Hematopoietic multipotent progenitor cell treated with erythropoietin and hydrocortisone succinate and interleukin-3 and kit ligand, for 17 days (in vitro differentiated cells): Measurements from ENCODE around the gene CPSF3.
"Not testable (repeated sequence)": the region's sequence is repeated elsewhere in the genome, so short reads cannot be mapped to it uniquely, and the experiment has no call there.

ENCODE experiments used
- DNase-seq: peaks from one replicate; pipeline ENCODE4 v3.0.0-alpha.2; 2015; ENCODE audit warnings: low spot score

CPSF3 gene

GRCh38 chr2:9466147-9466683 is 42.8 kb downstream of the CPSF3 start:
- no peak for DNase-seq

- DNase-seq: no peak
Observed at GRCh38 chr2:9467687-9468086, 44.2 kb downstream of the CPSF3 start.

- no peak for DNase-seq
Observed at GRCh38 chr2:9471206-9471605, 47.8 kb downstream of the CPSF3 start.

- no peak for DNase-seq
Observed at GRCh38 chr2:9472511-9472910, 49.1 kb downstream of the CPSF3 start.

GRCh38 chr2:9473308-9473984 is 50.0 kb downstream of the CPSF3 start:
- DNase-seq: no peak

GRCh38 chr2:9473985-9474360 is 50.5 kb downstream of the CPSF3 start:
- DNase-seq: no peak

GRCh38 chr2:9474361-9475057 is 51.1 kb downstream of the CPSF3 start, which contains the start of gene IAH1:
Gene IAH1, plus strand, starts transcription at chr2:9474551. Its CDS starts 16 bp downstream, at chr2:9474567.
- peak; percentile 69 for DNase-seq

GRCh38 chr2:9477914-9478313 is 54.5 kb downstream of the CPSF3 start:
- no peak for DNase-seq

- DNase-seq: no peak
Observed at GRCh38 chr2:9478526-9478925, 55.1 kb downstream of the CPSF3 start.

- no peak for DNase-seq
Observed at GRCh38 chr2:9480157-9480556, 56.7 kb downstream of the CPSF3 start.

GRCh38 chr2:9483107-9483506 is 59.7 kb downstream of the CPSF3 start:
- no peak for DNase-seq

- no peak for DNase-seq
Observed at GRCh38 chr2:9484533-9484932, 61.1 kb downstream of the CPSF3 start.

GRCh38 chr2:9488583-9489547 is 65.4 kb downstream of the CPSF3 start:
- DNase-seq: no peak

GRCh38 chr2:9490789-9491188 is 67.3 kb downstream of the CPSF3 start:
- DNase-seq: no peak

GRCh38 chr2:9492927-9493326 is 69.5 kb downstream of the CPSF3 start:
- no peak for DNase-seq

- no peak for DNase-seq
Observed at GRCh38 chr2:9493478-9493877, 70.0 kb downstream of the CPSF3 start.

GRCh38 chr2:9494081-9494480 is 70.6 kb downstream of the CPSF3 start:
- no peak for DNase-seq

GRCh38 chr2:9497017-9497416 is 73.6 kb downstream of the CPSF3 start:
- DNase-seq: no peak

GRCh38 chr2:9498210-9498609 is 74.8 kb downstream of the CPSF3 start:
- no peak for DNase-seq

GRCh38 chr2:9508931-9509330 is 85.5 kb downstream of the CPSF3 start:
- no peak for DNase-seq

GRCh38 chr2:9513946-9514345 is 90.5 kb downstream of the CPSF3 start:
- not testable (repeated sequence) for DNase-seq

- DNase-seq: no peak
Observed at GRCh38 chr2:9517118-9517782, 93.8 kb downstream of the CPSF3 start.
